ENCODE measurements around the gene ZKSCAN7.

Gene ZKSCAN7

GRCh38 chr3:44596621-44597020, 41.6 kb downstream of the ZKSCAN7 start:
- in situ Hi-C loops (cut with MboI; ENCODE audit: low sequenced_read_pairs, unreplicated experiment) = no loop called here
- TF ChIP-seq CTCF (IDR thresholded peaks at IDR 0.05; ENCODE audit: borderline replicate concordance, control extremely low read depth, extremely low read depth, insufficient read depth, missing control alignments) = no peak
- DNase-seq (ENCODE audit: low spot score) = no peak

- in situ Hi-C loops (cut with MboI; ENCODE audit: low sequenced_read_pairs, unreplicated experiment) = no loop called here
- DNase-seq (ENCODE audit: low spot score) = no peak
- no peak for TF ChIP-seq CTCF (IDR thresholded peaks at IDR 0.05; ENCODE audit: borderline replicate concordance, control extremely low read depth, extremely low read depth, insufficient read depth, missing control alignments)
Measured at GRCh38 chr3:44601749-44602148, 46.8 kb downstream of the ZKSCAN7 start.

- DNase-seq (ENCODE audit: low spot score) = no peak
- in situ Hi-C loops (cut with MboI; ENCODE audit: low sequenced_read_pairs, unreplicated experiment) = no loop called here
- no peak for TF ChIP-seq CTCF (IDR thresholded peaks at IDR 0.05; ENCODE audit: borderline replicate concordance, control extremely low read depth, extremely low read depth, insufficient read depth, missing control alignments)
Measured at GRCh38 chr3:44612678-44613077, 57.7 kb downstream of the ZKSCAN7 start.
